NCI-H2081 (cell line): ENCODE results near the gene DAO.

Experiments
- DNase-seq, 2 experiments: peaks; one replicate each; lab custom pipeline; 2025; lab: John Stamatoyannopoulos, UW

The DAO gene

DNA sequence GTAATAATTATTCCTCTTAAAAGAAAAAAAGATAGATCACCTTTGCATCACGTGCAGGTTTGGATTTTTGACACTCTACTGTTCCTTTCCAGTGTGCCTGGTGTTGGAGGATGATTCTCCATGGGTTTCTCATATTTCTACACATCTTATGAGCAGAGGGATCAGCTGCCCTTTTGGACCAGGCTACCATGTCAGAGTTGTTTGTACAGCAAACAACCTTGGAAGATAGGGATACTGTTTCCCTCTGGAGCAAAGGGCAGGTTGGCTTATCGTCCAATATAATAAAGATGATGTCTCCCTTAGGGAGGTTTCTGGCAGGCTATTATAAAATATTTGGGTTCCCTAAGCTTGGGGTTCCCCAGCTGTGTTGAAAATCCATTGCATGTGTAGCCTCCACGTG, 42.1 kb downstream of the DAO start:
- DNase-seq, result no peak

DNA sequence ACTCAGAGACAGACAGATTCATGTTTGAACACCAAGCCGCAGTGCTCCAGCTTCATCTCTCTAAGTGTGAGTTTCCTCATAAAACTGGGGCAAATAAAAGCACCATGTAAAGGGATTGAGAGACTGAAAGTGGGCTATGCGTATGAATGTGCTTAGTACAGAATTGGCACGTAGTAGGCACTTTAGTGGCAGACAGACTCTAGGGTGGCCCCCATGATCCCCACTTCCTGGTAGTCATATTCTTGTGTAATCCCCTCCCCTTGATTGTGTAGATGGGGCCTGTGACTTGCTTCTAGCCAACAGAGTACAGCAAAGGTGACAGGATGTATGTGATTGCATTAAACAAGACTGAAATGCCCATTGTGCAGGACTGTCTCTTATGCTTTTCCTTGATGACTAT, 43.0 kb downstream of the DAO start:
- no peak for DNase-seq

- DNase-seq, result no peak
These were observed 48.8 kb downstream of the DAO start for GRCh38 chr12:108928695-108929094.

- no peak for DNase-seq
These were observed 50.3 kb downstream of the DAO start for GRCh38 chr12:108930155-108930554.

DNA sequence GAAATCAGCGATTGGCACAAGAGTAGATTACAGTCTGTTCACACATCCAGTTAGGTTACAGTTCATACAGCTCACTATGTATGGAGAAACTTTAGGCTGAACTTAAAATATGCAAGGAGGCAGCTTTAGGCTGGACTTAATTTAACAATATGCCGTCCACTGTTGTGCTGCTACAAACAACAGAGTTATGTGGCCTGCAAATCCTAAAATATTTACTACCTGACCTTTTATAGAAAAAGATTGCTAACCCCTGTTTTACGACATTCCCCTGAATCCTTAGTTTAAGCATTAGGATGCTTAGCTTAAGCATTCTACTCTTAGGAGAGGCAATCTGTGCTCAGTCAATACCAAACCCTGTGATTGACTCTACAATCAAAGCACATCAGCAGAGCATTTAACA, 50.9 kb downstream of the DAO start:
- no peak for DNase-seq

- DNase-seq, result no peak
These were observed 54.1 kb downstream of the DAO start for GRCh38 chr12:108933949-108934348.

DNA sequence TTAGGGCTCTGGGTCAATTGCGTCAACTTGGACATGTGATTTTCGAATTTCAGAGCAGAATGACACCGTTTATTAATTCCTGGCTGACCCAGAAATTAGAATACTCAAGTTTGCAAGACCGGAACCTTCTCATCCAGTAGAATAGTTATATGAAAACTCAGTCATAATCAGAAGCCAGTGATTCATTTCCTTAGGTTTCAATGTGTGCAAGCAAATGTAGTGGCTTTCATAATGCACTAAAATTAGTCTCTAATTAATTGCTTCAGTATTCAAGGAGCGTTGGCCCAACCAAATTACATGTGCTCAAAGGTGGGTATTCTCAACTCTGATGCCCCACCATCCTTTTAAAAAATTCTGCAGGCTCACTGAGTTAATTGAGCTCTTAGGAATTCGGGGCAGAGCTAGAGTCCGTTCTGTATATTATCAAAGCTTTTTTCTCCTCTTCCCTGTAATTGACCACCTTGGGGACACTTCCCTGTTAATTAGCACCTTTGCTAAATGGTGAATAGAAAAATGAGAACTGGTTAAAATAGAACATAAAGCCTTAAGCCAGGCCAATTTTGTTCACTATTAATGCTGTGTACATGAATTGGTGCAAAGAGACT, 55.4 kb downstream of the DAO start:
- DNase-seq, result no peak

GRCh38 chr12:108938247-108938924, 58.5 kb downstream of the DAO start:
- no peak for DNase-seq

DNA sequence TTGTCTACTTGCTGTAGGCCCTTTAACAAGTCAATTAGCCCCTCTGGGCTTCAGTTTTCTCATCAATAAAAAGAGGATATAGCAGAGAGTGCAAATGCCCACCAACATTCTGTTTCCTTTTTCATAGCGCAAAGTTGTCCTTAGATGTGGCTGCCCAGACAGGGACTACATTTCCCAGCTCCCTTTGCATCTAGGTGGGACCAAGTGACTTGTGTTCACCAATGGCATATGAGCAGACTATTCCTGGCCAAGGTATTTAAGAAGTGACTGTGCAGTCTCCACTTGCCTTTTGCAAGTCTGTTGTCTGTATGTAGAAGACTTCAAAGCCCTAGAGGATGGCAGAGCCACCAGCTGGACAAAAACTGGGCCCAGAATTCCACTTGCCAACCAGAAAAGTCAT, 59.7 kb downstream of the DAO start:
- DNase-seq, result no peak

DNA sequence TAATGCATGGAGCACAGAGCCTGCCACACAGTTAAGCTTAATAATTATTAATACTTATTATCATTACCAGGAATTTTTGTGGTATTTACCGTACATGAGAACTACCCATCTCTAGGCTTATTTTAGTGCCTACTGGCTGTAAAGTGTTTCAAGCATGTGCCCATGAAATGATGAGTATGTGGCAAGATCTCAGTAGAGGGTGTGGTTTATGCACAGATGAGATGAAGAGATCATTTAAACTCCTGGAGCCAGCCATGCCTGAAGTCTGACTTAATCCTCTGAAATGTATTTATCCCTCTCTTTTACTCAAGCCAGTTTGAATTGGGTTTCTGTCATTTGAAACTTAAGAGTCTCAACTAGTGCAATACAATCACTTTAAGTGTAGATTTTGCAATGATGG, 60.2 kb downstream of the DAO start:
- DNase-seq, result no peak

DNA sequence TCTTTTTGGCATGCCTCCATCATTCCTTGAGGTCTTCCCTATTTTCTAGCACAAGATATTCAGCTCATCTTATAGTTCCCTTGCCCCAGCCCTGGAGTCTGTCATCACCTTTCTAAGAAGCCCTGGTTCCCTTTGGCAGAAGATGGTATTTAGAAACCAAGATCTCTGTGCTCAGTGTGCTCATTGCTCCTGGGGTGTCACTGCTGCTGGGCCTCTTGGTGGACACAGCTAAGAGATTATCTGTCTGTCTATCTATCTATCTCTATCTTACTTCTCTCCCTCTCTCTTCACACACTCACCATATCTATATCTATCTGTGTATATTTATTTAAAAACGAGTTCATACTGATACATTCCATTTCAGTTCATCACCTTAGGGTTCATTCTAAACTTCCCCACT, 67.2 kb downstream of the DAO start:
- no peak for DNase-seq

DNA sequence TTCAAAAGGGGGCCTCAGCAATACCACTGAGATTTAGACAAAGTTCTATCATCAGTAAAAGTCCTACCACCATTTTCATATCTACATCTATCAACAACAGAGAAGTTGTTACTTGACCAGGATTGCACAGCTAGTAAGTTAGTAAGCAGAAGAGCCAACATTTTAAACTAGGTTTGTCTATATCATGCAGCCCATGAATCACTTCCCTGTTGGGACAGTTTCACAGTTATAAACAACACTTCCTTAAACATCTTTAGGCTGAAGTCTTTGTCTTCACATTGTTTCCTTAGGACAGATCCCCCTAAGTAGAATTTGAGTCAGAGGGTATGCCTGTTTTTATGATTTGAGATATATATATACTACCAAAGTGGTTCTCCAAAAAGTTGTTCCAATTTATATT, 68.5 kb downstream of the DAO start:
- no peak for DNase-seq

GRCh38 chr12:108949976-108950375, 70.1 kb downstream of the DAO start:
- no peak for DNase-seq
